DND-41 (cell line): ENCODE measurements around the gene KCNH1.

Experiments
- ATAC-seq: fragments of 200-7000 bp; cut with Tn5 transposase; 3 replicates; pipeline ENCODE4 v1.9.1; 2021; ENCODE audit warnings: low read depth; ENCODE audit not compliant: insufficient read depth
- DNase-seq: peaks from one replicate; pipeline ENCODE4 v3.0.0-alpha.2; 2020
- H2AFZ ChIP-seq: 2 replicates; pipeline ENCODE4 v1.6.0; 2012; ENCODE audit warnings: low read depth, low read length
- H3K27ac ChIP-seq: 2 replicates; pipeline ENCODE4 v1.5.1; 2012; ENCODE audit warnings: low read length, inconsistent platforms
- H3K27me3 ChIP-seq: fragments of 200-600 bp; sonication (generic); 2 replicates; pipeline ENCODE4 v1.6.0; 2012; ENCODE audit warnings: low read length, mild to moderate bottlenecking, inconsistent platforms; ENCODE audit not compliant: insufficient read depth, poor library complexity
- H3K36me3 ChIP-seq: 2 replicates; pipeline ENCODE4 v1.5.1; 2012; ENCODE audit warnings: low read length, inconsistent platforms; ENCODE audit not compliant: insufficient read depth
- H3K4me1 ChIP-seq: 2 replicates; pipeline ENCODE4 v1.5.1; 2012; ENCODE audit warnings: mild to moderate bottlenecking, low read length; ENCODE audit not compliant: insufficient read depth
- H3K4me2 ChIP-seq: 2 replicates; pipeline ENCODE4 v1.6.0; 2012; ENCODE audit warnings: mild to moderate bottlenecking, moderate library complexity, low read length, inconsistent platforms; ENCODE audit not compliant: insufficient read depth
- H3K4me3 ChIP-seq, 2 experiments: fragments of 200-600 bp in 1 of 2; shearing (Covaris generic) in 1 of 2; 2 replicates each; pipeline ENCODE4 v1.5.1; 2012 to 2016; ENCODE audit warnings: inconsistent platforms in 2 of 2, low read length in 2 of 2, mild to moderate bottlenecking in 2 of 2, low read depth in 1 of 2, moderate library complexity in 1 of 2
- H3K79me2 ChIP-seq: 2 replicates; pipeline ENCODE4 v1.6.0; 2012; ENCODE audit warnings: low read length, inconsistent platforms; ENCODE audit not compliant: insufficient read depth
- H3K9ac ChIP-seq: 2 replicates; pipeline ENCODE4 v1.6.0; 2012; ENCODE audit warnings: low read depth, mild to moderate bottlenecking, inconsistent platforms, low read length, moderate library complexity
- H3K9me3 ChIP-seq: 2 replicates; pipeline ENCODE4 v1.5.1; 2012; ENCODE audit warnings: low read length, moderate library complexity, mild to moderate bottlenecking, inconsistent platforms; ENCODE audit not compliant: insufficient read depth, severe bottlenecking
- H4K20me1 ChIP-seq: 2 replicates; pipeline ENCODE4 v1.6.0; 2012; ENCODE audit warnings: low read length; ENCODE audit not compliant: insufficient read depth
- CTCF ChIP-seq: IDR thresholded peaks from 2 replicates; pipeline ENCODE4 v1.5.1; 2012; ENCODE audit warnings: borderline replicate concordance, low read length, moderate library complexity, mild to moderate bottlenecking; ENCODE audit not compliant: poor library complexity, severe bottlenecking; ENCODE audit errors: extremely low read depth
- EZH2 ChIP-seq: IDR thresholded peaks from 3 replicates; pipeline ENCODE4 v1.6.1; 2012; ENCODE audit warnings: borderline replicate concordance, low read depth, mild to moderate bottlenecking, moderate library complexity, low read length, inconsistent platforms; ENCODE audit not compliant: severe bottlenecking

Gene KCNH1

GRCh38 chr1:211172657-211173056 lies 38.7 kb upstream of the KCNH1 start:
- H3K4me3 ChIP-seq = no peak overlapping the region
- no peak for DNase-seq
- H3K27ac ChIP-seq = no peak overlapping the region
- ATAC-seq = no peak
- H4K20me1 ChIP-seq = no peaks in the 10 kb centered on the region
- H3K27me3 ChIP-seq = no peaks in the 10 kb centered on the region
- H3K9me3 ChIP-seq = peaks cover 15% of the 10 kb centered on the region
- no peak overlapping the region for H3K9ac ChIP-seq
- no peaks in the 10 kb centered on the region for H3K36me3 ChIP-seq
- no peak overlapping the region for H2AFZ ChIP-seq
- no peaks in the 10 kb centered on the region for H3K79me2 ChIP-seq
- TF ChIP-seq EZH2 (no peak), CTCF (no peak)
- H3K4me2 ChIP-seq = no peak overlapping the region
- no peaks in the 10 kb centered on the region for H3K4me1 ChIP-seq

GRCh38 chr1:211169353-211169752 lies 35.4 kb upstream of the KCNH1 start:
- H3K36me3 ChIP-seq = no peaks in the 10 kb centered on the region
- no peak overlapping the region for H3K9ac ChIP-seq
- no peaks in the 10 kb centered on the region for H3K4me1 ChIP-seq
- ATAC-seq (no peak), DNase-seq (no peak)
- no peak overlapping the region for H3K27ac ChIP-seq
- no peaks in the 10 kb centered on the region for H3K27me3 ChIP-seq
- no peak for TF ChIP-seq EZH2
- no peak for TF ChIP-seq CTCF
- H3K4me2 ChIP-seq = no peak overlapping the region
- no peak overlapping the region for H3K4me3 ChIP-seq
- no peaks in the 10 kb centered on the region for H3K79me2 ChIP-seq
- H3K9me3 ChIP-seq = peaks cover 13% of the 10 kb centered on the region
- no peaks in the 10 kb centered on the region for H4K20me1 ChIP-seq
- H2AFZ ChIP-seq = no peak overlapping the region

- Histone ChIP-seq H4K20me1 (no peaks in the 10 kb centered on the region), H3K9me3 (no peaks in the 10 kb centered on the region), H3K27me3 (no peaks in the 10 kb centered on the region), H3K36me3 (no peaks in the 10 kb centered on the region), H2AFZ (no peak overlapping the region), H3K4me2 (no peak overlapping the region), H3K4me3 (no peak overlapping the region), H3K27ac (no peak overlapping the region), H3K79me2 (no peaks in the 10 kb centered on the region), H3K4me1 (no peaks in the 10 kb centered on the region), H3K9ac (no peak overlapping the region)
- ATAC-seq (no peak), DNase-seq (no peak)
- no peak for TF ChIP-seq CTCF
- TF ChIP-seq EZH2 = no peak
Measured at GRCh38 chr1:211158866-211159265, 24.9 kb upstream of the KCNH1 start.

- no peaks in the 10 kb centered on the region for H4K20me1 ChIP-seq
- no peak for DNase-seq
- ATAC-seq = no peak
- TF ChIP-seq CTCF (no peak), EZH2 (no peak)
- no peaks in the 10 kb centered on the region for H3K4me1 ChIP-seq
- H3K27me3 ChIP-seq = no peaks in the 10 kb centered on the region
- H3K9ac ChIP-seq = no peak overlapping the region
- no peak overlapping the region for H3K4me3 ChIP-seq
- H3K4me2 ChIP-seq = no peak overlapping the region
- H2AFZ ChIP-seq = no peak overlapping the region
- H3K27ac ChIP-seq = no peak overlapping the region
- no peaks in the 10 kb centered on the region for H3K9me3 ChIP-seq
- H3K79me2 ChIP-seq = no peaks in the 10 kb centered on the region
- H3K36me3 ChIP-seq = no peaks in the 10 kb centered on the region
Measured at GRCh38 chr1:211155040-211155439, 21.1 kb upstream of the KCNH1 start.
